H9 (cell line): Measurements from ENCODE around the gene SYNE3. TPM values are rescaled to one million over a fixed set of nuclear protein-coding genes. Genes with fewer than 3 reads are reported as not detected.

ENCODE experiments used
- DNase-seq: peaks from one replicate; pipeline ENCODE4 v3.0.0-alpha.2; 2017
- H2AFZ ChIP-seq: one replicate; pipeline ENCODE4 v1.6.1; 2013; ENCODE audit warnings: mild to moderate bottlenecking, low read length, control low read depth, moderate library complexity
- H2AK5ac ChIP-seq: 2 replicates; pipeline ENCODE4 v1.6.1; 2013; ENCODE audit warnings: low read length, control low read depth, mixed read lengths; ENCODE audit not compliant: insufficient read length
- H2BK120ac ChIP-seq: one replicate; pipeline ENCODE4 v1.6.1; 2013; ENCODE audit warnings: low read depth, mild to moderate bottlenecking, low read length, control low read depth, inconsistent platforms; ENCODE audit not compliant: poor library complexity, severe bottlenecking
- H2BK12ac ChIP-seq: 2 replicates; pipeline ENCODE4 v1.6.1; 2013; ENCODE audit warnings: low read length, control low read depth, mixed read lengths, low read depth; ENCODE audit not compliant: insufficient read length
- H2BK15ac ChIP-seq: 2 replicates; pipeline ENCODE4 v1.6.1; 2013; ENCODE audit warnings: low read depth, low read length, control low read depth
- H2BK20ac ChIP-seq: one replicate; pipeline ENCODE4 v1.6.1; 2013; ENCODE audit warnings: low read depth, mild to moderate bottlenecking, low read length, control low read depth, inconsistent platforms; ENCODE audit not compliant: poor library complexity, severe bottlenecking
- H2BK5ac ChIP-seq: 2 replicates; pipeline ENCODE4 v1.6.1; 2013; ENCODE audit warnings: low read length, control low read depth, mixed read lengths; ENCODE audit not compliant: insufficient read length
- H3K14ac ChIP-seq: 2 replicates; pipeline ENCODE4 v1.6.1; 2013; ENCODE audit warnings: low read length, control low read depth; ENCODE audit not compliant: insufficient read depth
- H3K18ac ChIP-seq: 2 replicates; pipeline ENCODE4 v1.6.1; 2013; ENCODE audit warnings: low read depth, mild to moderate bottlenecking, mixed read lengths, low read length, control low read depth; ENCODE audit not compliant: insufficient read length
- H3K23ac ChIP-seq: 2 replicates; pipeline ENCODE4 v1.6.1; 2013; ENCODE audit warnings: low read length, control low read depth, mixed read lengths, low read depth; ENCODE audit not compliant: insufficient read length
- H3K23me2 ChIP-seq: 2 replicates; pipeline ENCODE4 v1.6.1; 2013; ENCODE audit warnings: low read depth, mild to moderate bottlenecking, mixed read lengths, low read length, control low read depth; ENCODE audit not compliant: insufficient read length, poor library complexity, severe bottlenecking
- H3K27ac ChIP-seq: 2 replicates; pipeline ENCODE4 v1.5.1; 2013; ENCODE audit warnings: low read length, control low read depth, mixed read lengths, low read depth; ENCODE audit not compliant: insufficient read length
- H3K27me3 ChIP-seq: 2 replicates; pipeline ENCODE4 v1.6.1; 2013; ENCODE audit warnings: low read length, control low read depth, inconsistent platforms; ENCODE audit not compliant: insufficient read depth
- H3K4ac ChIP-seq: 2 replicates; pipeline ENCODE4 v1.6.1; 2013; ENCODE audit warnings: low read depth, mild to moderate bottlenecking, control low read depth, inconsistent platforms, low read length, moderate library complexity
- H3K4me1 ChIP-seq: 2 replicates; pipeline ENCODE4 v1.6.1; 2013; ENCODE audit warnings: low read length, control low read depth, inconsistent platforms; ENCODE audit not compliant: insufficient read depth
- H3K4me2 ChIP-seq: 2 replicates; pipeline ENCODE4 v1.6.1; 2013; ENCODE audit warnings: low read length, control low read depth, mixed read lengths; ENCODE audit not compliant: insufficient read length, insufficient read depth
- H3K56ac ChIP-seq: 2 replicates; pipeline ENCODE4 v1.6.1; 2013; ENCODE audit warnings: low read depth, mild to moderate bottlenecking, mixed read lengths, low read length, control low read depth; ENCODE audit not compliant: insufficient read length
- H3K79me1 ChIP-seq: 2 replicates; pipeline ENCODE4 v1.6.1; 2013; ENCODE audit warnings: low read depth, mild to moderate bottlenecking, moderate library complexity, low read length, control low read depth, inconsistent platforms; ENCODE audit not compliant: insufficient read depth, poor library complexity, severe bottlenecking
- H3K79me2 ChIP-seq: 2 replicates; pipeline ENCODE4 v1.6.1; 2013; ENCODE audit warnings: low read length, control low read depth, inconsistent platforms; ENCODE audit not compliant: insufficient read depth
- H3K9ac ChIP-seq: 2 replicates; pipeline ENCODE4 v1.6.1; 2013; ENCODE audit warnings: low read length, control low read depth, mixed read lengths; ENCODE audit not compliant: insufficient read length; ENCODE audit errors: extremely low read depth
- H3K9me3 ChIP-seq: one replicate; pipeline ENCODE4 v1.6.1; 2013; ENCODE audit warnings: low read depth, low read length, inconsistent platforms; ENCODE audit not compliant: control insufficient read depth
- H3T11ph ChIP-seq: one replicate; pipeline ENCODE4 v1.6.1; 2013; ENCODE audit warnings: mild to moderate bottlenecking, low read length, control low read depth, inconsistent platforms
- H4K20me1 ChIP-seq: one replicate; pipeline ENCODE4 v1.6.1; 2013; ENCODE audit not compliant: control insufficient read depth, insufficient read length, insufficient read depth
- H4K5ac ChIP-seq: 2 replicates; pipeline ENCODE4 v1.6.1; 2013; ENCODE audit warnings: low read depth, mild to moderate bottlenecking, mixed read lengths, low read length, control low read depth; ENCODE audit not compliant: insufficient read length
- H4K8ac ChIP-seq: replicated peaks from 2 replicates; pipeline ENCODE4 v1.6.1; 2013; ENCODE audit warnings: low read length, control low read depth, mixed read lengths, low read depth; ENCODE audit not compliant: insufficient read length
- H4K91ac ChIP-seq: 2 replicates; pipeline ENCODE4 v1.6.1; 2013; ENCODE audit warnings: low read depth, mild to moderate bottlenecking, moderate library complexity, mixed read lengths, low read length, control low read depth; ENCODE audit not compliant: insufficient read length
- H3K27ac Mint-ChIP-seq, 3 experiments: 2 replicates in 2 of 3; 3 replicates in 1 of 3; pipeline ENCODE4 v1.8.0; 2020 to 2021; ENCODE audit warnings: mixed read lengths in 3 of 3, mild to moderate bottlenecking in 1 of 3, moderate library complexity in 1 of 3
- H3K27me3 Mint-ChIP-seq: 2 replicates; pipeline ENCODE4 v1.8.0; 2021; ENCODE audit warnings: low read depth, mild to moderate bottlenecking, moderate library complexity, mixed read lengths
- H3K36me3 Mint-ChIP-seq, 3 experiments: 2 replicates in 2 of 3; 3 replicates in 1 of 3; pipeline ENCODE4 v1.8.0; 2020 to 2021; ENCODE audit warnings: low read depth in 3 of 3, mixed read lengths in 3 of 3; ENCODE audit not compliant: insufficient read depth in 1 of 3
- H3K4me1 Mint-ChIP-seq, 2 experiments: 2 replicates each; pipeline ENCODE4 v1.8.0; 2020; ENCODE audit warnings: mixed read lengths in 2 of 2
- H3K4me3 Mint-ChIP-seq, 2 experiments: 2 replicates in 1 of 2; 3 replicates in 1 of 2; pipeline ENCODE4 v1.8.0; 2020 to 2021; ENCODE audit warnings: mild to moderate bottlenecking in 2 of 2, mixed read lengths in 2 of 2, moderate library complexity in 1 of 2
- H3K9me3 Mint-ChIP-seq, 2 experiments: 2 replicates in 1 of 2; 3 replicates in 1 of 2; pipeline ENCODE4 v1.8.0; 2020; ENCODE audit warnings: mild to moderate bottlenecking in 2 of 2, mixed read lengths in 2 of 2, moderate library complexity in 1 of 2
- CTCF ChIP-seq: fragments of 200-600 bp; sonication (generic); conservative IDR thresholded peaks from 3 replicates; pipeline ENCODE4 v1.8.0; 2021; ENCODE audit warnings: antibody characterized with exemption, mild to moderate bottlenecking
- WGBS: extraction: QIAGEN DNeasy Blood & Tissue Kit; methylation state at CpG from one replicate; pipeline ENCODE4 v1.1.7; 2013; ENCODE audit warnings: missing lambda C conversion rate, low lambda C conversion rate, mixed read lengths; ENCODE audit not compliant: insufficient read length; ENCODE audit errors: extremely low coverage; 5-methylcytosine and 5-hydroxymethylcytosine counted together
- total RNA-seq: library from RNA; stranded (reverse); gene quantifications from 2 replicates; pipeline ENCODE4 v1.2.1, GENCODE V29; 2021

The SYNE3 gene
- total RNA-seq, 1 experiment from 2014 or later: 0.11 TPM

DNA sequence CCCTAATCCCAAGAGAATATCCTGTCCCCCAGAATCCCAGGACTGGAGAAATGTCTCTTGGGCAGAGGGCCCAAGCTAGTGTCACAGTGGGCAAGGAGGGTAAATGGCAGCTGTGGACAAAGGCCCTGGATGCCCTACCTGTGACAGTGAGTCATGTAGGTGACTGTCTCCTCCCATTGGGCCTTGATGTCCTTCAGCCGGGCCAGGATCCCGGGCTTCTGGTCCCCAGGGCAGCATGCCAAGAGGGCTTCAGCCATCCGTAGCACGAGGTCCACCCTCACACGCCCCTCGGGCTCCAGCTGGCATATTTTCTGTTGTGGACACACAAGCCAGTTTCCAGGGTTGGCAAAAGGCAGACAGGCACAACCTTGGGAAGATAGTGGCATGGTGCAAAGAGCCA lies 48.8 kb downstream of the SYNE3 start:
- Histone ChIP-seq H3K56ac (no peak overlapping the region), H3T11ph (no peak overlapping the region), H4K20me1 (no peaks in the 10 kb centered on the region), H2AFZ (no peak overlapping the region), H3K79me1 (no peaks in the 10 kb centered on the region), H2AK5ac (no peak overlapping the region), H3K4ac (no peak overlapping the region), H3K23me2 (no peaks in the 10 kb centered on the region), H2BK20ac (no peak overlapping the region), H4K5ac (no peak overlapping the region), H3K79me2 (no peaks in the 10 kb centered on the region), H4K8ac (no peak overlapping the region), H3K4me1 (no peaks in the 10 kb centered on the region), H3K4me2 (no peak overlapping the region), H4K91ac (no peak overlapping the region), H2BK12ac (no peak overlapping the region), H2BK5ac (no peak overlapping the region), H3K14ac (no peak overlapping the region), H3K27me3 (no peaks in the 10 kb centered on the region; the same call in 1 of the 2 replicates), H2BK120ac (no peak overlapping the region), H3K9ac (no peak overlapping the region), H3K9me3 (no peaks in the 10 kb centered on the region), H3K27ac (no peak overlapping the region), H3K18ac (no peak overlapping the region), H3K23ac (no peak overlapping the region), H2BK15ac (no peak overlapping the region)
- WGBS: no CpG with 5 or more reads among the region's 6 CpGs
- H3K27me3 Mint-ChIP-seq: peaks cover 17% of the 10 kb centered on the region
- TF ChIP-seq CTCF: no peak
- no peak for DNase-seq
- H3K27ac Mint-ChIP-seq: no peak overlapping the region
- no peaks in the 10 kb centered on the region for H3K9me3 Mint-ChIP-seq
- H3K4me1 Mint-ChIP-seq: peaks cover 0 to 6% of the 10 kb centered on the region in 2 experiments; a peak in 2 of 4 replicates
- no peaks in the 10 kb centered on the region for H3K36me3 Mint-ChIP-seq
- no peak overlapping the region for H3K4me3 Mint-ChIP-seq
